ENCODE measurements around the gene VSIG4. TPM values are rescaled to one million over a fixed set of nuclear protein-coding genes. Genes with fewer than 3 reads are reported as not detected.

VSIG4 gene
- total RNA-seq, 1 experiment from 2014 or later: not detected

DNA sequence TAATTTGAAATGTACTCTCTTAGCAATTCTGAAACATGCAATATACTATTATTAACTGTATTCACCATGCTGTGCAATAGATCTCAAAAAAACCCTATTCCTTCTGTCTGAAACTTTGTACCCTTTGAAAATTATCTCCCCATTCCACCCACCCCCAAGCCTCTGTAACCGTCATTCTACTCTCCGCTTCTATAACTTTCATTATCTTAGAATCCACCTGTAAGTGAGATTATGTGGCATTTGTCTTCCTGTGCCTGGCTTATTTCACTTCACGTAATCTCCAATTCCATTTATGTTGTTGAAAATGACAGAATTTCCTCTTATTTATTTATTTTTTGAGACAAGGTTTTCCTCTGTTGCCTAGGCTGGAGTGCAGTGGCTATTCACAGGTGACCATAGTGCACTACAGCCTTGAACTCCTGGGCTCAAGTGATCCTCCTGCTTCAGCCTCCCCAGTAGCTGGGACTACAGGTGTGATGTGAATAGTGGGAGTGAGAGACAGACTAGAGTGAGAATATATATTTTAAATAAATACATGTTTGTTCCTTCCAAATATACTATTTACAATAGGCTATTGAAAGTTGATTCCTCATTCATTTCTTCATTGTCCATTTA, 30.5 kb downstream of the VSIG4 start:
- DNase-seq (ENCODE audit: low spot score): no peak

DNA sequence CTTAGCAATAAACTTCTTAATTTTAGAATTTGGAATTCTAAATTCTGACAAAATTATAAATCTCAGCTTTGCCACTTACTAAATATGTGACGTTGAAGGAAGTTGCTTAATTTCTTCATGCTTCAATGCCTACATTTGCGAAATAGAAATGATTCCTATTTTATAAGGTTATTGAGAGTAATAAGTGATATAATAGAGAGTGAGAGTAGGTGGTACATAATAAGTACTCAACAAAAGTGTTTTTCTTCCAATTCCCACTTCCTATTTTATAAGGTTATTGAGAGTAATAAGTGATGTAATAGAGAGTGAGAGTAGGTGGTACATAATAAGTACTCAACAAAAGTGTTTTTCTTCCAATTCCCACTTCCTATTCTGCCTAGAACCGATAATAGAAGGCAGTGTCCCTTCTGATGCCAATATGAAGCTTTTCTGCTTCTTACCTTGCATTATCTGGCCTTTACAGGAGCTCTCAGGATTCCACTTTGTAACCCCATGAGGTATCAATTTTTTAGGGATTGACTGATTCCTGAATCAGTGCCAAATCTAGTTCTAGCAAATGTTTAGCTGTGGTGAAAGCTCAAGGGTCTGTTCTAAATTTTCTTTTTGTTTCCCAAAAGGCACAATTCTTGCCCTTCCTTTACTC, 31.4 kb downstream of the VSIG4 start:
- DNase-seq (ENCODE audit: low spot score): no peak

DNA sequence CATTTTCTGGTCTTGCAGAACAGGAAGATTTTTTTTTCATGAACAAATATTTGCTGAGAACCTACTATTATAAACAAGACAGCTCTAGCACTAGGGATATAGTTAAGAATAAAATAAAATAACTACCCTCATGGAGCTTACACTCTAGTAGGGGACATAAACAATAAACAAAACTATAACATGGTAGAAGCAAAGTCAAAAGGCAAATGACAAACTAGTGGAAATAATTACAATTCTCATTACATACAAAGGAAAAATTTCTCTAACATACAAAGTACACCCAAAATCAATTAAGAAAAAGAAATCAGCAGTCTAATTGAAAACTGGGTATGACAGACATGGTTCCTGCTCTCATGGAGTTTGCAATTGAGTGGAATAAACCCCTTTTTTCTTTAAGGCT, 32.0 kb downstream of the VSIG4 start:
- DNase-seq (ENCODE audit: low spot score): no peak

GRCh38 chrX:66005830-66006449, 33.9 kb downstream of the VSIG4 start:
- DNase-seq (ENCODE audit: low spot score): no peak

GRCh38 chrX:66004928-66005829, 34.7 kb downstream of the VSIG4 start:
- peak; percentile 9 for DNase-seq (ENCODE audit: low spot score)

DNA sequence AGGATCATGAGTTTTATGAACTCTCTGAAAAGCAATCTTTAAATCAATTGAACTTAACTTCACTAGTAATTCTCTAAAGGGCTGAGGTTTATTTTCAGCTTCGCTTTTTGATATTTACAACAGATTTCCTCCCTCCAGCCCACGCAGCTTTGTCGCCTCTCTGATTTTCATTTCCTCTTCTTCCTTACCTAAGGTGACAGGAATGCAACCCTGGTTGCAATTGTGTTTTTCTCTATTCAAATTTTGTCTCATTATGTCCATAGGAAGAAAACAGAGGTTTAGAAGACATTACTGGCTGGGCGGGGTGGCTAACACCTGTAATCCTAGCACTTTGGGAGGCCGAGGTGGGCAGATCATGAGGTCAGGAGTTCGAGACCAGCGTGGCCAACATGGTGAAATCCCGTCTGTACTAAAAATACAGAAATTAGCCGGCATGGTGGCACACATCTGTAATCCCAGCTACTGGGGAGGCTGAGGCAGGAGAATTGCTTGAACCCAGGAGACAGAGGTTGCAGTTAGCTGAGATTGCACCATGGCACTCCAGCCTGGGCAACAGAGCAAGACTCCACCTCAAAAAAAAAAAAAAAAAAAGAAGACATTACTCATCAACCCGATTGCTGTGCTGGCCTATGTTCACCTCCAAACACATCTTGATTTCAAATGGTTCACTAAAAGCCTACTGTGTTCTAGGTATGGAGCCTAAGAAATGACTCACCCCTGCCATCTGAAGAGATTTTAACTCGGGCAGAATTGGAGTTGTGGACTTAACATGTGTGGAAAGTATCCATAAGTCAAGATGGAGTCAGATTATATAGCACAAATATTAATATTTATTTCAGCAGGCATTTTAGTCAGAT, 36.8 kb downstream of the VSIG4 start:
- DNase-seq (ENCODE audit: low spot score): no peak

DNA sequence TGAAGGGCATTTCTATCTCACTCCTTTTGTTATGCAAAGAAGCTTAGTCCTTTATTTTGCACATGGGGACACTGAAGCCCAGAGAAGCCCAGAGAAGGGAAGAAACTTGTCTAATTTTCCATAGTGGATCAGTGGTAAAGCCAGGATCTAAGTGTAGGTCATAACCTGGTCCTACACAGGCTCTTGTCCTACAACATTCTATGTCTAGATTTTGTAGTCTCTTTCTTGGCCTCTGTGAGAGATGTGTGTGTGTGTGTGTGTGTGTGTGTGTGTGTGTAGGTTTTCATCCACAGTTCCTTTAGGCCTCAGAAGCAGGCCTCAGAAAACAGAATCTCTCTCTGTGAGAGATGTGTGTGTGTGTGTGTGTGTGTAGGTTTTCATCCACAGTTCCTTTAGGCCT, 38.3 kb downstream of the VSIG4 start:
- DNase-seq (ENCODE audit: low spot score): no peak

GRCh38 chrX:66000628-66001272, 39.1 kb downstream of the VSIG4 start:
- DNase-seq (ENCODE audit: low spot score): no peak

DNA sequence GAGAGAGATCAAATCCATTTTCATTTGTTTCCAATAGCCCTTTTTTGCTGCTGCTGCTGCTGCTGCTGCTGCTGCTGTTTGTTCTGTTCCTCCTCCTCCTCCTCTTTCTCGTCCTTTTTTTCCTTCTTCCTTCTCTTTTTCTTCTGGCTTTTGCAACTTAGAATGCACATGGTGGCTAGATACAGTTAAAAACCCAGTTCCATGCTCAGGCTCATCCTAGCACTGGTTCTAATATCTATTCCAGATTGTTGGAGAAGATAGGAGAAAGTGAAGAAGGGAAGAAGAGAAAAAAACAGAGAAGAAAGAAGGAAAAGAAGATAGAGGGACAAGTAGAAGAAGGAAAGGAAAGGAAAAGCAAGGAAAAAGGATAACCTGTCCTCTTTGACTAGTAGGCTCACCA, 39.7 kb downstream of the VSIG4 start:
- DNase-seq (ENCODE audit: low spot score): no peak

DNA sequence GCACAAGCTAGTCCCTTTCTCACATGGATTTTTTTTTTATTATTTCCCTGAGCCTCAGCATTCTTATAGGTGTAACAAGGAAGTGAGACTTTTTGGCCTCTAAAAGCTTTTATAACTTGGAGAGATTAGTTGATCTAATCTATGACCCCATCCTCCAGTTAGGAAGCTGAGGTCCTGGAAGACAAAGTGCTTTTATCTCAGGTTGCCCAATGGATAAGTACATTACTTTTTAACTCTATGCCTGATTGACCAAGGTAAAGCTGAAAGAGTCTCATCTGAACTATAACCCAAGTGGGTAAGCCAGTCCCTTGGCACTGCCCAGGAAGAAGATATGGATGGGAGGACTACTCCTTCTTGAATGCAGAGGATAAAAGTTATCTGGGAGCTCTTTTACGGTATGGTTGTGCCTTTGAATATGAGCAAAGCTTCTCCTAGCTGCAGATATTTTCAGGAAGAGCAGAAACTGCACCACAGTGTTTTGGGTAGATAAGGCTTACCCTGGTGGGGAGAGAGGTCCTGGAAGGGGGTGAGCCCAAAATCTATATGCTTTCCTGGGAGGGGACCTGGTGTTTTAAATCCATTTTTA, 40.2 kb downstream of the VSIG4 start:
- DNase-seq (ENCODE audit: low spot score): no peak

DNA sequence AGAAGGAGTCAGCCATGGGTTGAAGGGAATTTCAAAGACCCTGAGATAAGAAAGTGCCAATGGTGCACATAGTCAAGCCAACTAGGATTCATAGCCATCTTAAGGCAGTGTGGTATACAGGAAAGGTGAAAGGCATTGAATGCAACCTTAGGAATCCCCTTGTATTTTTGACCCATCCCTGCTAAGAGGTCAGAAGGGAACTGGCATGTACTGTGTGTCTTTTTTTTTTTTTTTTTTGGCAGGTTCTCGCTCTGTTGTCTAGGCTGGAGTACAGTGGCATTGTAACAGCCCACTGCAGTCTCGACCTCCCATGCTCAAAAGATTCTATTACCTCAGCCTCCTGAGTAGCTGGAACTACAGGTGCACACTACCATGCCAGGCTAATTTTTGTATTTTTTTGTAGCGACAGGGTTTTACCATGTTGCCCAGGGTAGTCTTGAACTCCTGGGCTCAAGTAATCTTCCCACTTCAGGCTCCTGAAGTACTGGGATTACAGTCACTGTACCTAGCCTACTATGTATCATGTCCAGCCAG, 40.8 kb downstream of the VSIG4 start:
- no peak for DNase-seq (ENCODE audit: low spot score)

DNA sequence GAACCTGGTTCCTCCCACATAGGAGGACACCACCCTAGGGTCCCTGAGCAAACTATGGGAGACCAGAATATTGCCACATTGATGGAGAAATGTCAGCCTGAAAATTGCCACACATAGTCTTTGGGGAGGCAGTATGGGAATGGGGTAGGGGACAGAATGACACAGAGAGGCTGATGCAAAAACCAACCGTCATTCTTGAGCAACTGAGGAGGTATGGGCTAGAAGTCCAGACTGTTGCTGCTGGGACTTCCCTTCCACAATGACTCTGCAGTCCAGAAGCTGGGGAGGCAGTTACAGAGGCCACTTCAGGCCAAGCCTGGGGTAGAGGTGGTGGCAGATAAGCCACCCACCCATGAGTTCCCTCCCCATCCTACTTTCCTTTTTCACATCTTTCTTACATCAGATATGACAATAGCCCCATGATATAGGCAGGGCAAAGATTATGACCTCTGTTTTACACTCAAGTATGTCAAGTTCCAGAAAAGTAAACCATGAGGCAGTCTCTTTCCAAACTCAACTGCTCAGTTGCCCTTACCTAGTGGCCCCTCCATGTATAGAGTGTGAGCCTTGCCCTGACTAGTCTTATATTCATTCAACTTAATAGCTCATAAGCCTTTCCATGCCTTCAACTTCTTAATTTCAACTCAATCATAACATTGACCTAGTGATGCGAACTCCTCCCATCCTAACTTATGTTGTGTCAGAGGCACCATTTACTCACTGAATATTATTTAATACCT, 41.7 kb downstream of the VSIG4 start:
- no peak for DNase-seq (ENCODE audit: low spot score)

DNA sequence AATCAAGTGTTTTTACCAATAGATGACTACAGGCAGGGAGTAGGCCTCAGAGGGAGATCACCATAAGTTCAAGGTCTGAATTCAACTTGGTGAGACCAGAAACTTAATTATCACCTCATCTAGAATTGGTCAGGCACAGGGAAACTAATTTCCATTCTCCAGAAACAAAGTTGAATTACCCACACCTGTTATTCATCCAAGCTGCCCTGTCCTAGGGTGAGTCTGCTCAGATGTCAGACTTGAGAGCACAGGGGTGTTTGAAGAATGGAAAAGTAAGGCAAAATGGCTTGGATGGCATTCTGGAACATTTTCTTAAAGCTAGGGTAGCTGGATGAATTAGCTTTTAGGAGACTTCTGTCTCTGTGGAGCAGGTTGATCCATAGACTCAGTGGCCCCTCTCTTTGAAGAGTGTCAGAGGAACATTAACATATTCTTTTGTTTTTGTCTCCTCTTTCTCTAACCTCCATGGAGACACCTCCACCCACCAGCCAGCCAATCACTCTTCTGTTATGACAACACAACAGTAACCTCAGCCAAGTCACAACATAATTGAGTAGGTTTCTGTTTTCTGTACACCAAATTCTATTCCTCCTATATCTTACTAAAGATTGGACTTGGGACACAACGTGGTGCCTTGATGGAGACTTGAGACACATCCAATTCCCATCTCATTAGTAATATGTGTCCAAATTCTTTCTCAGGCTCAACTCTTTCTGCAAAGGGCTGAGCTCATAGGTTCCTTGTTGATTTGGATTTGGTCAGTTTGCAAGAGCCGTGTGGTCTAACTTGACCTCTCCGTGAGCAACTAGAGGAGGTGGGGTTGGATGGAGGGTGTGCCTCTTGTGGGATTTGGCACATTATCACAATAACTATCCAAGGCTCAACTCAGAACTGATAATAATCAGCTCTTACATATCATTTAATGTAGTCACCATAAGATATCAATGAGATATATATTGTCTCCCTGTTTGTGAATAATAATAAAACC, 45.1 kb downstream of the VSIG4 start:
- no peak for DNase-seq (ENCODE audit: low spot score)

DNA sequence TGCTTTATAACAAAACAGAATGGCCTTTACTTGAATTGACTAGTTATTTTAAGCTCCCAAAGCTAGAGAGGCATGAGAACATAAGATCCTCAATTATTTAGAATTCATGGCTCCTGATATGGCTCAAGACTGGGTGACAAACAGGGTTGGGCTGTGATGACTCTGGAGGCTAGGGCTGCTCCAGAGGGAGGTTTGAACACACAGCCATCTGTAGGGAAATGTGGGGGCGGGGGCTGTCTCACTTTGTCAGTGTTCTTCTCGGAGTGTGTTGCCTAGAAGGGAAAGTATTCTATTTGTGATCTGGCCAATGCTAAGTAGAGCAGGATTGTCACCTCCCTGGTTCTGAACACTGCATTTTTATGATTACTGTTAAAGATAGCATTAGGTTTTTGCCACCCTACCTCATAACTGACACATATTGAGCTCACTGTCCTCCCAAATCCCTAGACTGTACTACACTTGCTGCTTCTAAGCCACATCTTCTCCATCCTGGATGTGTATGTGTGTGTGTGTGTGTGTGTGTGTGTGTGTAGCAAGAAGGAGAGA, 45.9 kb downstream of the VSIG4 start:
- DNase-seq (ENCODE audit: low spot score): no peak

GRCh38 chrX:65993332-65993731, 46.5 kb downstream of the VSIG4 start:
- DNase-seq (ENCODE audit: low spot score): no peak

- no peak for DNase-seq (ENCODE audit: low spot score)
These were observed 49.2 kb downstream of the VSIG4 start for GRCh38 chrX:65990702-65991101.

DNA sequence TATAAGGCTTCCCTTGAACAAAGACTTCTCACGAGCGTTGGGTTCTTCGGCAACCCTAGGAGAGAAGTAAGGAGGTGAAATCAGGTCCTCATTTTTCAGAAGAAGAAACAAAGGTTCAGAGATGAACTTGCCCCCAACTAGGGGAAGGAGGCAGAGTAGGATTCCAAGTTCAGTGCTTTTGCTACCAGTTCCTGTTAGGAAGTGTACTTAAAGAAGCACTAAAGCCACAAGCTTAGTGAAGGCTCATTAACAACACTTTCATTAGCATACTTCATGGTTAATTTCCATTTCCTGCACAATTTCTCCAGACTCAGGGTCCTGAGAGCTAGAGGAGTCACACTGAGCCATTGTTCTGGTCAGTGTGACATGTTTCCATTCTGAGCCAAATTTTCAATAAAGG, 52.1 kb downstream of the VSIG4 start:
- no peak for DNase-seq (ENCODE audit: low spot score)

All from HT-29 (cell line).